ENCODE measurements around the gene TPST2.
"Not testable (repeated sequence)": the region's sequence is repeated elsewhere in the genome, so short reads cannot be mapped to it uniquely, and the experiment has no call there.

The TPST2 gene

GRCh38 chr22:26614322-26614721, 24.4 kb upstream of the TPST2 start:
- Histone ChIP-seq H3K9ac (no peak overlapping the region), H3K27me3 (ENCODE audit: control insufficient read depth, insufficient read depth, low read length) (no peaks in the 10 kb centered on the region), H3K27ac (no peak overlapping the region)

GRCh38 chr22:26613753-26614152, 23.8 kb upstream of the TPST2 start:
- not testable (repeated sequence) for H3K4me1 ChIP-seq; H3K27me3 ChIP-seq (ENCODE audit: control insufficient read depth, insufficient read depth, low read length); H3K4me3 ChIP-seq (ENCODE audit: low read depth, low read length); H3K4me2 ChIP-seq (ENCODE audit: low read length); H2AFZ ChIP-seq; H3K79me2 ChIP-seq; H3K9ac ChIP-seq; H3K9me3 ChIP-seq (ENCODE audit: control insufficient read depth, low read length); H3K27ac ChIP-seq; H3K36me3 ChIP-seq (ENCODE audit: control insufficient read depth, insufficient read depth, low read length)

More at GRCh38 chr22:26614322-26614721, 24.4 kb upstream of the TPST2 start:
- Histone ChIP-seq H3K79me2 (no peaks in the 10 kb centered on the region), H2AFZ (no peak overlapping the region), H3K4me3 (ENCODE audit: low read depth, low read length) (no peak overlapping the region), H3K36me3 (ENCODE audit: control insufficient read depth, insufficient read depth, low read length) (no peaks in the 10 kb centered on the region), H3K4me1 (no peaks in the 10 kb centered on the region), H3K4me2 (ENCODE audit: low read length) (no peak overlapping the region), H3K9me3 (ENCODE audit: control insufficient read depth, low read length) (no peaks in the 10 kb centered on the region)
- no peak for TF ChIP-seq CTCF (IDR thresholded peaks at IDR 0.05)

- H3K79me2 ChIP-seq, result no peaks in the 10 kb centered on the region
- no peak overlapping the region for H2AFZ ChIP-seq
- H3K9me3 ChIP-seq (ENCODE audit: control insufficient read depth, low read length), result no peaks in the 10 kb centered on the region
- no peak overlapping the region for H3K4me3 ChIP-seq (ENCODE audit: low read depth, low read length)
- H3K36me3 ChIP-seq (ENCODE audit: control insufficient read depth, insufficient read depth, low read length), result no peaks in the 10 kb centered on the region
- TF ChIP-seq CTCF (IDR thresholded peaks at IDR 0.05), result no peak
- no peaks in the 10 kb centered on the region for H3K4me1 ChIP-seq
- no peak overlapping the region for H3K9ac ChIP-seq
- no peak overlapping the region for H3K4me2 ChIP-seq (ENCODE audit: low read length)
- H3K27me3 ChIP-seq (ENCODE audit: control insufficient read depth, insufficient read depth, low read length), result no peaks in the 10 kb centered on the region
- no peak overlapping the region for H3K27ac ChIP-seq
Measured at GRCh38 chr22:26612652-26613051, 22.7 kb upstream of the TPST2 start.

- Histone ChIP-seq H3K9ac (no peak overlapping the region), H3K9me3 (ENCODE audit: control insufficient read depth, low read length) (no peaks in the 10 kb centered on the region), H3K4me2 (ENCODE audit: low read length) (no peak overlapping the region), H3K4me3 (ENCODE audit: low read depth, low read length) (no peak overlapping the region), H3K27ac (no peak overlapping the region), H3K27me3 (ENCODE audit: control insufficient read depth, insufficient read depth, low read length) (no peaks in the 10 kb centered on the region), H3K4me1 (no peaks in the 10 kb centered on the region), H2AFZ (no peak overlapping the region), H3K36me3 (ENCODE audit: control insufficient read depth, insufficient read depth, low read length) (no peaks in the 10 kb centered on the region), H3K79me2 (no peaks in the 10 kb centered on the region)
- no peak for TF ChIP-seq CTCF (IDR thresholded peaks at IDR 0.05)
Measured at GRCh38 chr22:26610996-26611395, 21.1 kb upstream of the TPST2 start.

DNA sequence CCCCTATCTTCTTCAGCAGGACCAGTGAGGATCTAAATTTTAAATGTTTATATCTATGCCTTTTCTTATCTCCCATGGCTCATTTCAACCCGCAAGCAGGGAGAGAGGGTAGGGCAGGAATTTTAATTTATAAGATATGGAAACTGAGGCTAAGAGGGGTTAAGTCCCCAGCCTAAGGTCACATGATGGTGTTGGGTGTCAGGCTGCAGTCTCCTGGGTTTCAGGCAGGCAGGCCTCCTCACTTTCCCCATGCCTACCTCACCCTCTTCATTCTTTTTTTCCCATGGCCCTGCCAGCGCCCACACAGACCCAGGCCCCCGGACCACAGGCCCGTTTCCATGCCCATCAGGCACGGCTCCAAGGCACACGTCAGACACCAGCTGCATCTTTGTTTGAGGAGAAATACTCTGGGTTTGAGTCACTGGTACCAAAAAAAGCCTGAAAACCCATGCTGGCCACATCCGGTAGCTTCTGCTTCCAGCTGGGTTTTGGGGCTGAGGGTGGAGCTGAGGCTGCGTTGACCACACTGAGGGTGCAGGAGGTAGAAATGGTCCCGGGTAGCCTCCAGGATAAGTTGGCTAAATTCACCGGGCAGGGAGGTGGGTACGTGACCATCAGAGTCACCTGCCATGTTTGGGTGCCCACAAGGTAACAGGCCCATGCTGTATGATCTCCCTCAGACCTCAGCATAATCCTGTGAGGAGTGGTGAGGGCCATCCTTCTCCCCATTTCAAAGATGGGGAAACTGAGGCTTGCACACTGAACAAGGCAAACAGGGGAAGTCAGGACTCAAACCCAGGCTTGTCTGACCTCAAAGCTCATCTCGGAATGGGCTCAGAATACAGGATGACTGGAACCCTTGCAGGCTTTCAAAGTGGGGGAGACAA, 20.4 kb upstream of the TPST2 start:
- no peak overlapping the region for H3K27ac ChIP-seq
- no peaks in the 10 kb centered on the region for H3K9me3 ChIP-seq (ENCODE audit: control insufficient read depth, low read length)
- TF ChIP-seq CTCF (IDR thresholded peaks at IDR 0.05), result no peak
- no peak overlapping the region for H3K9ac ChIP-seq
- H3K36me3 ChIP-seq (ENCODE audit: control insufficient read depth, insufficient read depth, low read length), result no peaks in the 10 kb centered on the region
- no peak overlapping the region for H3K4me3 ChIP-seq (ENCODE audit: low read depth, low read length)
- H3K4me1 ChIP-seq, result no peaks in the 10 kb centered on the region
- H2AFZ ChIP-seq, result no peak overlapping the region
- H3K4me2 ChIP-seq (ENCODE audit: low read length), result no peak overlapping the region
- H3K27me3 ChIP-seq (ENCODE audit: control insufficient read depth, insufficient read depth, low read length), result no peaks in the 10 kb centered on the region
- H3K79me2 ChIP-seq, result no peaks in the 10 kb centered on the region

Measured in parathyroid adenoma (tissue), 2 donors.